ENCODE measurements around the gene GEN1.

Gene GEN1

GRCh38 chr2:17758118-17758517 lies 4.2 kb downstream of the GEN1 start:
- H3K9me3 Mint-ChIP-seq: no peaks in the 10 kb centered on the region
- H3K4me3 Mint-ChIP-seq: no peak overlapping the region
- DNase-seq (ENCODE audit: low spot score in 2 of 2) (no peak), ATAC-seq (replicated peaks; ENCODE audit: extremely low read depth, poor library complexity, severe bottlenecking) (no peak)
- H3K4me1 Mint-ChIP-seq: peaks cover 9% of the 10 kb centered on the region
- no peak overlapping the region for H3K27ac Mint-ChIP-seq (ENCODE audit: low read depth)
- H3K27me3 Mint-ChIP-seq: no peaks in the 10 kb centered on the region
- H3K36me3 Mint-ChIP-seq (ENCODE audit: insufficient read depth): peaks cover 10% of the 10 kb centered on the region

GRCh38 chr2:17759805-17760204 lies 5.9 kb downstream of the GEN1 start:
- H3K27me3 Mint-ChIP-seq: no peaks in the 10 kb centered on the region
- H3K27ac Mint-ChIP-seq (ENCODE audit: low read depth): no peak overlapping the region
- no peaks in the 10 kb centered on the region for H3K9me3 Mint-ChIP-seq
- DNase-seq (ENCODE audit: low spot score in 2 of 2) (no peak), ATAC-seq (replicated peaks; ENCODE audit: extremely low read depth, poor library complexity, severe bottlenecking) (no peak)
- no peak overlapping the region for H3K4me3 Mint-ChIP-seq
- peaks cover 4% of the 10 kb centered on the region for H3K36me3 Mint-ChIP-seq (ENCODE audit: insufficient read depth)
- H3K4me1 Mint-ChIP-seq: peaks cover 4% of the 10 kb centered on the region

DNA sequence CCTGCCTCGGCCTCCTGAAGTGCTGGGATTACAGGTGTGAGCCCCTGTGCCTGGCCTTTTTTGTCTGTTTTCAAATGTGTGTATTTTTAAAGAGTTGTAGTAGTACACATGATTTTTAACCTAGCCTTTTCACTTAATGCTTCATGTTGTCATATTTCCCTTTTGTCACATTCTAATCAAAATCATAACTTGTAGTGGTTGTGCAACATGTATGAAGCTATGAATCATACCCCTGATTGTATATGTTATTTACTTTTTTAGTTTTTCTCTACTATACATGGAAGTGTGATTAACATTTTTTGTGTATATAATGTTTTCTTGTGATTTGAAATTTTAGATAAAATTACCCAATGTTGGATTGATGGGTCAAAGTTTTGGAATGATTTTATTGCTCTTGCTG lies 8.5 kb downstream of the GEN1 start:
- H3K9me3 Mint-ChIP-seq: no peaks in the 10 kb centered on the region
- H3K27ac Mint-ChIP-seq (ENCODE audit: low read depth): no peak overlapping the region
- no peak for DNase-seq (ENCODE audit: low spot score in 2 of 2)
- H3K4me1 Mint-ChIP-seq: no peaks in the 10 kb centered on the region
- H3K4me3 Mint-ChIP-seq: no peak overlapping the region
- ATAC-seq (replicated peaks; ENCODE audit: extremely low read depth, poor library complexity, severe bottlenecking): no peak
- peaks cover 3% of the 10 kb centered on the region for H3K36me3 Mint-ChIP-seq (ENCODE audit: insufficient read depth)
- H3K27me3 Mint-ChIP-seq: no peaks in the 10 kb centered on the region

GRCh38 chr2:17763641-17764333 lies 9.8 kb downstream of the GEN1 start:
- Mint-ChIP-seq H3K36me3 (ENCODE audit: insufficient read depth) (peaks cover 5% of the 10 kb centered on the region), H3K27me3 (no peaks in the 10 kb centered on the region), H3K27ac (ENCODE audit: low read depth) (no peak overlapping the region), H3K4me3 (no peak overlapping the region), H3K4me1 (no peaks in the 10 kb centered on the region), H3K9me3 (no peaks in the 10 kb centered on the region)
- DNase-seq (ENCODE audit: low spot score in 2 of 2) (no peak), ATAC-seq (replicated peaks; ENCODE audit: extremely low read depth, poor library complexity, severe bottlenecking) (no peak)

- no peaks in the 10 kb centered on the region for H3K9me3 Mint-ChIP-seq
- DNase-seq (ENCODE audit: low spot score in 2 of 2): no peak
- H3K4me1 Mint-ChIP-seq: no peaks in the 10 kb centered on the region
- H3K4me3 Mint-ChIP-seq: no peak overlapping the region
- no peak for ATAC-seq (replicated peaks; ENCODE audit: extremely low read depth, poor library complexity, severe bottlenecking)
- no peaks in the 10 kb centered on the region for H3K27me3 Mint-ChIP-seq
- H3K36me3 Mint-ChIP-seq (ENCODE audit: insufficient read depth): peaks cover 5% of the 10 kb centered on the region
- H3K27ac Mint-ChIP-seq (ENCODE audit: low read depth): no peak overlapping the region
Measured at GRCh38 chr2:17765398-17765797, 11.5 kb downstream of the GEN1 start.

DNA sequence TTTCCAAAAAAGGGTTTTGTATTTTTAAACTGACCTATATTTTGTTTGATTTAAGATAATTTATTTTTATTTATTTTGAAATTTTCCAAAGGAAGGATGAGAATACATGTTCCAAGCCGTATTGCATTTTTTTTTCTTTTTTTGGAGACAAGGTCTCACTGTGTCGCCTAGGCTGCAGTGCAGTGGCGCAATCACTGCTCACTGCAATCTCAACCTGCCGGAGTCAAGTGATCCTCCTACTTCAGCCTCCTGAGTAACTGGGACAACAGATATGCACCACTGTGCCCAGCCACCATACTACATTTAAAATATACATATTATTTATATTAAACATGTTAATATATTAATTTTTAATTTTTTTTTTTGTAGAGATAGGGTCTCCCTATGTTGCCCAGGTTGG lies 15.0 kb downstream of the GEN1 start:
- Mint-ChIP-seq H3K27me3 (no peaks in the 10 kb centered on the region), H3K27ac (ENCODE audit: low read depth) (no peak overlapping the region), H3K4me1 (no peaks in the 10 kb centered on the region), H3K36me3 (ENCODE audit: insufficient read depth) (peaks cover 4% of the 10 kb centered on the region), H3K4me3 (no peak overlapping the region), H3K9me3 (no peaks in the 10 kb centered on the region)
- ATAC-seq (replicated peaks; ENCODE audit: extremely low read depth, poor library complexity, severe bottlenecking) (no peak), DNase-seq (ENCODE audit: low spot score in 2 of 2) (no peak)

GRCh38 chr2:17771956-17772355 lies 18.0 kb downstream of the GEN1 start:
- Mint-ChIP-seq H3K27me3 (no peaks in the 10 kb centered on the region), H3K4me3 (no peak overlapping the region), H3K36me3 (ENCODE audit: insufficient read depth) (peaks cover 7% of the 10 kb centered on the region), H3K9me3 (no peaks in the 10 kb centered on the region), H3K27ac (ENCODE audit: low read depth) (no peak overlapping the region), H3K4me1 (no peaks in the 10 kb centered on the region)
- ATAC-seq (replicated peaks; ENCODE audit: extremely low read depth, poor library complexity, severe bottlenecking) (no peak), DNase-seq (ENCODE audit: low spot score in 2 of 2) (no peak)

DNA sequence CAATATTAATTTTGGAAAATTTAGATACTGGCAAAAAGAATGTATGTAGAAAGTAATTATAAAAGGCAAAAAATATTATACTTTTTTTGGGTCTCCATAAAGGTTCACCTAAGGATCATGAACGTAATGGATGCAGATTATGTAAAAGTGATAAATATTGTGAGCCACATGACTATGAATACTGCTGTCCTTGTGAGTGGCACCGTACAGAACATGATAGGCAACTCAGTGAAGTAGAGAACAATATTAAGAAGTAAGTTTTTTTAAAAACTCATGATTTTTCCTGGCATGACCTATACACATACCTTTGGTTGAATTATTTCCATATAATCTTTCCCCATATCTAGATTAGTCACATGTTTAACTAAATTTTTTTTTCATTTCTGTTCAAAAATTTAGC lies 18.6 kb downstream of the GEN1 start:
- Mint-ChIP-seq H3K9me3 (no peaks in the 10 kb centered on the region), H3K4me3 (no peak overlapping the region), H3K4me1 (no peaks in the 10 kb centered on the region), H3K27ac (ENCODE audit: low read depth) (no peak overlapping the region), H3K27me3 (no peaks in the 10 kb centered on the region), H3K36me3 (ENCODE audit: insufficient read depth) (peaks cover 7% of the 10 kb centered on the region)
- DNase-seq (ENCODE audit: low spot score in 2 of 2): no peak
- no peak for ATAC-seq (replicated peaks; ENCODE audit: extremely low read depth, poor library complexity, severe bottlenecking)

DNA sequence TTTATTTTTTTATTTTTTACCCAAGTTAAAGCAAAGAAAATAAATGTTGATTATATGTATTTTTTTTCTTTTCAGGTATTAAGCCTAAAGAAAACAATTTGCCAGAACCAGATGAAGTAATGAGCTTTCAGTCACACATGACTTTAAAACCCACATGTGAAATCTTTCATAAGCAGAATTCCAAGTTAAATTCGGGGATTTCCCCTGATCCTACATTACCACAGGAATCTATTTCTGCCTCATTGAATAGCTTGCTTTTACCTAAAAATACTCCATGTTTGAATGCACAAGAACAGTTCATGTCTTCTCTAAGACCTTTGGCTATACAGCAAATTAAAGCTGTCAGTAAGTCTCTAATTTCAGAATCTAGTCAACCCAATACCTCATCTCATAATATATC lies 26.6 kb downstream of the GEN1 start:
- ATAC-seq (replicated peaks; ENCODE audit: extremely low read depth, poor library complexity, severe bottlenecking) (no peak), DNase-seq (ENCODE audit: low spot score in 2 of 2) (no peak)
- Mint-ChIP-seq H3K4me3 (no peak overlapping the region), H3K4me1 (no peaks in the 10 kb centered on the region), H3K36me3 (ENCODE audit: insufficient read depth) (peaks cover 4% of the 10 kb centered on the region), H3K27me3 (no peaks in the 10 kb centered on the region), H3K9me3 (no peaks in the 10 kb centered on the region), H3K27ac (ENCODE audit: low read depth) (no peak overlapping the region)

DNA sequence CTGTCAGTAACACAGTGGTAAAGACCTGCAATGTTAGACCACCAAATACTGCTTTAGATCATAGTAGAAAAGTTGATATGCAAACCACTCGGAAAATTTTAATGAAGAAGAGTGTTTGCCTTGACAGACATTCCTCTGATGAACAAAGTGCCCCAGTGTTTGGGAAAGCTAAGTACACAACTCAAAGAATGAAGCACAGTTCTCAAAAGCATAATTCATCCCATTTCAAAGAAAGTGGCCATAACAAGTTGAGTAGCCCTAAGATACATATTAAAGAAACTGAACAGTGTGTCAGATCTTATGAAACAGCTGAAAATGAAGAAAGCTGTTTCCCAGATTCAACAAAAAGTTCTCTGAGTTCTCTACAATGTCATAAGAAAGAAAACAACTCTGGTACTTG lies 27.5 kb downstream of the GEN1 start:
- H3K4me1 Mint-ChIP-seq: no peaks in the 10 kb centered on the region
- no peak overlapping the region for H3K27ac Mint-ChIP-seq (ENCODE audit: low read depth)
- H3K27me3 Mint-ChIP-seq: no peaks in the 10 kb centered on the region
- DNase-seq (ENCODE audit: low spot score in 2 of 2): no peak
- ATAC-seq (replicated peaks; ENCODE audit: extremely low read depth, poor library complexity, severe bottlenecking): no peak
- no peak overlapping the region for H3K4me3 Mint-ChIP-seq
- H3K9me3 Mint-ChIP-seq: no peaks in the 10 kb centered on the region
- peaks cover 4% of the 10 kb centered on the region for H3K36me3 Mint-ChIP-seq (ENCODE audit: insufficient read depth)

DNA sequence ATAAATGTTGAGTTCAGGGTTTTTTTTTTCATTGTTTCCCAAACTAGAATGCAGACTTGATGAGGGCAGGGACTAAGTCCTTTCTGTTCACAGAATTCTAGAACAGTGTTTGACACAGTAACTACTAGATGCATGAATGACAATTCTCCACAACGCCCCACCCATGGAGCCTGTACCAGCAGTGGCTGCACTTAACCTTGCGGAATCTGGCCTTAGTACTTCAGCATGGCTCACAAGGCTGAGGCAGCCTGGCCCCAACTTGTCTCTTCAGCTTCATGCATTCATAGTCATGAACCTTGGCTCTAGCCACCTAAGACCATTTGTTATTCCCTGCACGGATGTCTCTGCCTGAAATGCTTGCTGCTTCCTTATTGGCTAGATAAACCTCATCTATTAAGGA lies 32.8 kb downstream of the GEN1 start:
- Mint-ChIP-seq H3K36me3 (ENCODE audit: insufficient read depth) (peaks cover 2% of the 10 kb centered on the region), H3K4me1 (no peaks in the 10 kb centered on the region), H3K9me3 (no peaks in the 10 kb centered on the region), H3K4me3 (no peak overlapping the region), H3K27ac (ENCODE audit: low read depth) (no peak overlapping the region), H3K27me3 (peaks cover 13% of the 10 kb centered on the region)
- no peak for ATAC-seq (replicated peaks; ENCODE audit: extremely low read depth, poor library complexity, severe bottlenecking)
- DNase-seq (ENCODE audit: low spot score in 2 of 2): no peak

GRCh38 chr2:17788773-17789172 lies 34.8 kb downstream of the GEN1 start:
- Mint-ChIP-seq H3K4me1 (no peaks in the 10 kb centered on the region), H3K27me3 (peaks cover 34% of the 10 kb centered on the region), H3K4me3 (no peak overlapping the region), H3K27ac (ENCODE audit: low read depth) (no peak overlapping the region), H3K36me3 (ENCODE audit: insufficient read depth) (no peaks in the 10 kb centered on the region), H3K9me3 (no peaks in the 10 kb centered on the region)
- no peak for DNase-seq (ENCODE audit: low spot score in 2 of 2)
- ATAC-seq (replicated peaks; ENCODE audit: extremely low read depth, poor library complexity, severe bottlenecking): no peak

GRCh38 chr2:17790536-17790935 lies 36.6 kb downstream of the GEN1 start:
- no peak for DNase-seq (ENCODE audit: low spot score in 2 of 2)
- no peak overlapping the region for H3K27ac Mint-ChIP-seq (ENCODE audit: low read depth)
- no peak for ATAC-seq (replicated peaks; ENCODE audit: extremely low read depth, poor library complexity, severe bottlenecking)
- peaks cover 47% of the 10 kb centered on the region for H3K27me3 Mint-ChIP-seq
- no peak overlapping the region for H3K4me3 Mint-ChIP-seq
- H3K4me1 Mint-ChIP-seq: no peaks in the 10 kb centered on the region
- H3K36me3 Mint-ChIP-seq (ENCODE audit: insufficient read depth): no peaks in the 10 kb centered on the region
- no peaks in the 10 kb centered on the region for H3K9me3 Mint-ChIP-seq

Data from central memory CD8-positive, alpha-beta T cell (primary cell).